Measurements from ENCODE around the gene LRCH4.

LRCH4 gene

GRCh38 chr7:100609958-100610357 lies 24.0 kb upstream of the LRCH4 start:
- H3K27ac ChIP-seq: no peak overlapping the region
- peaks cover 3% of the 10 kb centered on the region for H3K36me3 ChIP-seq
- no peak overlapping the region for H3K4me3 ChIP-seq (ENCODE audit: low read depth in 1 of 2, low read length in 1 of 2)
- H3K9me3 ChIP-seq: no peaks in the 10 kb centered on the region
- no peak for TF ChIP-seq CTCF (IDR thresholded peaks at IDR 0.05)
- H3K27me3 ChIP-seq: peaks cover 39% of the 10 kb centered on the region
- H3K4me1 ChIP-seq (ENCODE audit: control insufficient read depth in 1 of 2, insufficient read depth in 1 of 2, low read depth in 1 of 2, low read length in 1 of 2): peaks cover 32 to 33% of the 10 kb centered on the region in 2 experiments

GRCh38 chr7:100607111-100607510 lies 21.2 kb upstream of the LRCH4 start:
- Histone ChIP-seq H3K4me3 (ENCODE audit: low read depth in 1 of 2, low read length in 1 of 2) (no peak overlapping the region), H3K9me3 (no peaks in the 10 kb centered on the region), H3K27ac (no peak overlapping the region), H3K4me1 (ENCODE audit: control insufficient read depth in 1 of 2, insufficient read depth in 1 of 2, low read depth in 1 of 2, low read length in 1 of 2) (peaks cover 26 to 28% of the 10 kb centered on the region in 2 experiments), H3K27me3 (peaks cover 64% of the 10 kb centered on the region), H3K36me3 (no peaks in the 10 kb centered on the region)
- no peak for TF ChIP-seq CTCF (IDR thresholded peaks at IDR 0.05)

- peaks cover 22 to 25% of the 10 kb centered on the region in 2 experiments for H3K4me1 ChIP-seq (ENCODE audit: control insufficient read depth in 1 of 2, insufficient read depth in 1 of 2, low read depth in 1 of 2, low read length in 1 of 2)
- H3K36me3 ChIP-seq: no peaks in the 10 kb centered on the region
- no peak overlapping the region for H3K27ac ChIP-seq
- H3K4me3 ChIP-seq (ENCODE audit: low read depth in 1 of 2, low read length in 1 of 2): no peak overlapping the region
- peaks cover 71% of the 10 kb centered on the region for H3K27me3 ChIP-seq
- no peaks in the 10 kb centered on the region for H3K9me3 ChIP-seq
- TF ChIP-seq CTCF (IDR thresholded peaks at IDR 0.05): no peak
These were observed 20.4 kb upstream of the LRCH4 start for GRCh38 chr7:100606313-100606712.

- no peaks in the 10 kb centered on the region for H3K9me3 ChIP-seq
- no peaks in the 10 kb centered on the region for H3K36me3 ChIP-seq
- peaks cover 81% of the 10 kb centered on the region for H3K27me3 ChIP-seq
- H3K4me1 ChIP-seq (ENCODE audit: control insufficient read depth in 1 of 2, insufficient read depth in 1 of 2, low read depth in 1 of 2, low read length in 1 of 2): peaks cover 22 to 25% of the 10 kb centered on the region in 2 experiments
- peak overlapping the region; percentile 57 for H3K27ac ChIP-seq
- no peak for TF ChIP-seq CTCF (IDR thresholded peaks at IDR 0.05)
- peak overlapping the region; percentile 81 to 98 for H3K4me3 ChIP-seq (ENCODE audit: low read depth in 1 of 2, low read length in 1 of 2)
These were observed 19.3 kb upstream of the LRCH4 start for GRCh38 chr7:100604976-100605911.

GRCh38 chr7:100604028-100604975 lies 18.4 kb upstream of the LRCH4 start:
- Histone ChIP-seq H3K36me3 (no peaks in the 10 kb centered on the region), H3K4me1 (ENCODE audit: control insufficient read depth in 1 of 2, insufficient read depth in 1 of 2, low read depth in 1 of 2, low read length in 1 of 2) (peaks cover 22 to 25% of the 10 kb centered on the region in 2 experiments), H3K4me3 (ENCODE audit: low read depth in 1 of 2, low read length in 1 of 2) (peak overlapping the region; percentile 81 to 98), H3K27me3 (peaks cover 81% of the 10 kb centered on the region), H3K9me3 (no peaks in the 10 kb centered on the region), H3K27ac (peak overlapping the region; percentile 57)
- peak; percentile 63 for TF ChIP-seq CTCF (IDR thresholded peaks at IDR 0.05)

Data from neutrophil (primary cell).